NCI-H2029 (cell line): ENCODE results near the gene DOCK8.
"Not testable (repeated sequence)": the region's sequence is repeated elsewhere in the genome, so short reads cannot be mapped to it uniquely, and the experiment has no call there.

Experiments
- DNase-seq: peaks from one replicate; lab custom pipeline; 2025; lab: John Stamatoyannopoulos, UW

Gene DOCK8

DNA sequence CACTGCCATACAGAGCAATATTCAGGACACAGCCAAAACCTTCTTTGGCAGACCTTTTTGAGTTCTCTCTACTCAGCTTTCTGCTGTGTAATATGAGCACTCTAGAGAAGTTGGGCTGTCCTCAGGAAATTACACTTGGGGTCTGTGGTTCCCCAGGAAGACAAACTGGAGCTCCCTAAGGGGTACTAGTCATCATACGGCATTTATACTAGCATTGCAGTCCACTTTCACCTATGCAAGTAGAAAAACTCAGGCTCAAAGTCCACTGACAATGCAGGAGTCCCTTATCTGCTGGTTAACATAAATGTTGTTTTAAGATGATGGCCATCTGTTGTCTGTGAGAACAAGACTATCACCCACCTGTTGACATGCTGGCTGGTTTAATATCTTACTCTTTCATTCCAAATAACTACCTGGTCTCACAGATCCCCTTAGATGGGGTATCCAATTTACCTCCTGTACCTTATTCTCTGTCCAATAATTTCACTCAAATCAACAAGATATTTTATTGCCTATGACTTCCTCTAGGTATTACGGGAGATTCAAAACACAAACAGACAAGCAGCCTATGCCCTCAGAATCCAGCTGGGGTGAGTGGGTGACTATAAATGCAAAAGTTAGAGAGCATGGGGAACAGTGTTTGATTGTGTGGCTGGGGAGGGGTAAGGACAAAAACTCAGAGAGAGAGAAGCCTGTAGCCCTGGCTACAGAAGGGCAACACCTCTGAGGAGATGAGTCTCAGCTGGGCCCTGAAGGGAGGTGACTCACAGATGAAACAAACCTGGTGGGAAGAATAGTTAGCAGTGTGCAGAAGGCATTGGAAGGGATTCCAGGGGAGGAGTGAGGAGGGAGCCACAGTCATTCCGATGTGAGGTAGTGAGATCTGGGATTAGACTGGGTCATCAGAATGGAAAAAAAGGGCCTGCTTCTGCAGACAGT lies 10.2 kb downstream of the DOCK8 start:
- DNase-seq, result no peak

DNA sequence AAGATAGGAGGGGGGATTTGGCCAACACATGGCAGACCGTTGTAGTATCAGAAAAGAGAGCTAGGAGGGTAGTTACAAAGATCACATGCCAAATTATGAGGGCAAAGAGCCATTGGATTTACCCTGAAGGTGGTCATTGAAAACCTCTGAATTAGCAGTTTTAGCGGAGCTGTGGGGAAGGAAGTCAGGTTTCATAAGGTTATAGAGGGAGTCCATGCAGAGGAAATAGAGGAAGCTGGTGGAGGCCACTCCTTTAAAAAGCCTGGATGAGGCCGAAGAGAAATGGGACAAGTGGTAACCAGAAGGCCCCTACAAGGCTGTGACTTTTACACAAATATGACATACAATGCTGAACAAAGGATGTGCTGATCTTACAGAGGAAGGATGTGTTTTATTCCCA lies 13.2 kb downstream of the DOCK8 start:
- DNase-seq, result no peak

DNA sequence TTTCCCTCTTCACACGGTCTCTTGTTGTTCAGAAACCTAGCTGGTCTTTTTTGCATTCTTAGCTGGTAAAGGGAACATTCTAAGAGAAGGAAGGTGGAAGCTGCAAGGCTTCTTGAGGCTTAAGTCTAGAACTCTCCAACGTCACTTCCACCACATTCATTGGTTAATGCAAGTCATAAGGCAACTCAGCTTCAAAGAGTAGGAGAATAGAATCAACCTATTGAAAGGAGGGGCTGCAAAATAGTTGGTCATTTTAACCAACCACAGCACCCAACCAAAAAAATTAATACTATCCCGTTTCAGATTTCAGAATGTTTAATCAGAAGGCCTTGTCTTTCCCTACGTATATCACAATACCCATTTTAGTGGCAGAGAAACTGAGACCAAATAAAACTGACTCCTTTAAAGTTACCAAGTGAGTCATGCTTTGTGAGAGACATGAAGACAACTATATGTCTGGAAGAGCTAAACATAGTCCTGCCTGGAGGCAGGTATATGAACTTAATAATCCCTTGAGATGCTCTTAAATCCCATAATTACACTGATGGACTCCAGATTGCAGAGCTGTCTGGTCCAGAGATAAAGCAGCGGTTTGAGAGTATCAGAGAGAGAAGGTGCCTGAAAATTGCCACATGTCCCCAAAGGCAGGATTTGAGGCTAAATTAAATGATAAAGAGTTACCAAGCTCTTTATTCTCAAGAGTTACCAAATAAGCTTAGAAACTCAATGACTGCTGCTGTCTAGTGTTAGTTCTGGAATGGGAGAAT lies 14.4 kb downstream of the DOCK8 start:
- DNase-seq, result no peak

DNA sequence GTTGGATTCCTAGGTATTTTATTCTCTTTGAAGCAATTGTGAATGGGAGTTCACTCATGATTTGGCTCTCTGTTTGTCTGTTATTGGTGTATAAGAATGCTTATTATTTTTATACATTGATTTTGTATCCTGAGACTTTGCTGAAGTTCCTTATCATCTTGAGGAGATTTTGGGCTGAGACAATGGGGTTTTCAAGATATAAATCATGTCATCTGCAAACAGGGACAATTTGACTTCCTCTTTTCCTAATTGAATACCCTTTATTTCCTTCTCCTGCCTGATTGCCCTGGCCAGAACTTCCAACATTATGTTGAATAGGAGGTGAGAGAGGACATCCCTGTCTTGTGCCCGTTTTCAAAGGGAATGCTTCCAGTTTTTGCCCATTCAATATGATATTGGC lies 17.0 kb downstream of the DOCK8 start:
- DNase-seq, result not testable (repeated sequence)

DNA sequence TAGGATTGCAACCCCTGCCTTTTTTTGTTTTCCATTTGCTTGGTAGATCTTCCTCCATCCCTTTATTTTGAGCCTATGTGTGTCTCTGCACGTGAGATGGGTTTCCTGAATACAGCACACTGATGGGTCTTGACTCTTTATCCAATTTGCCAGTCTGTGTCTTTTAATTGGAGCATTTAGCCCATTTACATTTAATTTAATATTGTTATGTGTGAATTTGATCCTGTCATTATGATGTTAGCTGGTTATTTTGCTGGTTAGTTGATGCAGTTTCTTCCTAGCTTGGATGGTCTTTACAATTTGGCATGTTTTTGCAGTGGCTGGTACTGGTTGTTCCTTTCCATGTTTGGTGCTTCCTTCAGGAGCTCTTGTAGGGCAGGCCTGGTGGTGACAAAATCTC lies 19.0 kb downstream of the DOCK8 start:
- not testable (repeated sequence) for DNase-seq

DNA sequence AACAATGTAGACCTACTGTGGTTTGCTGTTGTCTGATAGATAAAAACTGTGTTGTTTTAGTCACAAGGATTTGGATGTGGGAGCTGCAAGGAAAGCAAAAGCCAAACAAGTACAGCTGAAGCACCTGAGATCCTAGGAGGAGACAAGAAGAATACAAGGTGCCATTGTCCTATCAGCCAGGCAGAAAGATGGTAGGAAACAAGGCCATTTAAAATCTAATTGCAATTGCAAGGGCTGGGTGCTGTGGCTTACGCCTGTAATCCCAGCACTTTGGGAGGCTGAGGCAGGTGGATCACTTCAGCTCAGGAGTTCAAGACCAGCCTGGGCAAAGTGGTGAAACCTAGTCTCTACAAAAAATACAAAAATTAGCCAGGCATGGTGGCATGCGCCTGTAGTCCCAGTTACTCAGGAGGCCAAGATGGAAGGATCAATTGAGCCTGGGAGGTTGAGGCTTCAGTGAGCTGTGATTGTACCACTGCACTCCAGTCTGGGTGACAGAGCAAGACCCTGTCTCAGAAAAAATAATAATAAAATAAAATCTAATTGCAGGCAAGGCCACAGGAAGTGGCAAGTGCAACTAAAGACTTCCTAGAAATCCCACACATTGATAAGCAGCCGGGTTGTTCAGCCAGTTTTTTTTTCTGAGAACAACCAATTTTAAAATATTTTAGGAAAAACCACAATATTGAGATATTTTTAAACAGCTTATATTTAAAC lies 22.6 kb downstream of the DOCK8 start:
- DNase-seq, result no peak

DNA sequence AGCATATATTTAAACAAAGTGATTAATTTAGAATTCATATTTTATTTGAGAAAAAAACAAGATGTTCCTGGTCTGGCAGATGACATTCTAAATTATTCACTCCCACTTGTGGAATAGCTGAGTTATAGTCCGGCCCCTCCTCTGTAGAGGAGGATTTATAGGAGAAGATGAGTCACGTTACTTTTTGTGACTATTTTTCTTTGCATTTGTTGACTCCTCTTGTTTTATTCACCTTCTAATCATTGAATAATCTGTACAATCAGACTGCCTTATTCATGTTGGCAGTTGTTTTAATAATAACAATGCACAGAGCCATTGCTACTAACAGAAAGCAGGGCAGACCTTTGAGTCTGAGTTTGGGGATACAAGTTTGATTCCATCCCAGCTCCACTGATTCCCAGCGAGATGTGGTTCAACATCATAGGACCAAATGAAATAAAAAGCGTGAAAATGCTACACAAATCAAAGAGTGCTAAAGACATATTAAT lies 23.2 kb downstream of the DOCK8 start:
- no peak for DNase-seq

DNA sequence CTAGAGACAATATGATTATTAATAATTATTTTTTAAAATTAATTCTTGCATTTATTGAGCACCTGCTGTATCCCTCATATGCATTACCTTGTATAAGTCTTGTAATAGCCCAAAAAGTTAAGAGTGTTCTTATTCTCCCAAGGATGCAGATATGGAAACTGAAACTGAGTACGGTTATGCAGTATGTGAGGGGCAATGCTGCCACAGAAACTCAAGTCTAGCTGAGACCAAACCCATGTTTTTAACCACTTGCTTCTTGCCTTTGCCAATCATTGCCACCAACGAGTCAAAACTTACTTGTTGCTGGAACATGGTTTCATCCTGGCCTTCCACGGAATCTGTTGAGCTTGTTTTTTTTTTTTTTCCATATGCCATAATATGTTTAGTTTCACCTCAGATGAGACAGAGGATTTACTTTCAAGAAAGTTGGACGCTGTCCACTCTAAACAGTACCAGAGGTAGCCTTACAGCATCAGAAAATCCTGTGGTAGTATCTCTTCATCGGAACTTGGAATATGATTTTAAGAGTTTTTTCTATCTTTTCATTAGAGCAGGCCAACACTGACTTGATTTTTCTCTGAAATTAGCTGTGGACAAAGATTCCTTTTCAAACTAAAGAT lies 27.9 kb downstream of the DOCK8 start:
- DNase-seq, result no peak

DNA sequence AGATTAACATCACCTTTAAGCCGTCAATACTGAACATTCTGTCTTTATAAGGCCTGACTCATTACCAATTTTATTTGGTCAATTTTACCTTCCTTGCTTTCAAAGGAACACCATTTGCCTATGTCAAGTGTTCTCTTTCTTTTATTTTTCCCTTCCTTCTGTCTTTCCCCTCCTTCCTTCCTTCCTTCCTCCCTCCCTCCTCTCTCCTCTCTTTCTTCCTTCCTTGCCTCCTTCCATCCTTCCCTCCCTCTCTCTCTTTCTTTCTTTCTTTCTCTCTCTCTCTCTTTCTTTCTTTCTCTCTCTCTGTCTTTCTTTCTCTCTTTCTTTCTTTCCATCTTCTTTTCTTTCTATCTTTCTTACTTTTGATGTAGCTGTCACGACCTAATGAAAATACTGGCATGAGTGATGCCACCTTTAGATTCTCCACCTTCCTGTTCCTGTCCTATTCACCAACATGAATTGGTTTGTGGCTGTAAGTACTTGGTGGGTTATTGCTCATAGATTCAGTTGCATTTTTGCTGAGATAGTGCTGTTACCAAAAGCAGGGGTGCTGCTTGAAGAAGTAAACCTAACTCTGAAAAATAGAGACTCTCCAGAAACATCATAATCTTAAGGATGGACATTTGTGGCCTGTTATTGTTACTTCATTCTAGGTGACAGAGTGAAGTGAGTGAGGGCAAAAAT lies 33.8 kb downstream of the DOCK8 start:
- DNase-seq, result no peak

DNA sequence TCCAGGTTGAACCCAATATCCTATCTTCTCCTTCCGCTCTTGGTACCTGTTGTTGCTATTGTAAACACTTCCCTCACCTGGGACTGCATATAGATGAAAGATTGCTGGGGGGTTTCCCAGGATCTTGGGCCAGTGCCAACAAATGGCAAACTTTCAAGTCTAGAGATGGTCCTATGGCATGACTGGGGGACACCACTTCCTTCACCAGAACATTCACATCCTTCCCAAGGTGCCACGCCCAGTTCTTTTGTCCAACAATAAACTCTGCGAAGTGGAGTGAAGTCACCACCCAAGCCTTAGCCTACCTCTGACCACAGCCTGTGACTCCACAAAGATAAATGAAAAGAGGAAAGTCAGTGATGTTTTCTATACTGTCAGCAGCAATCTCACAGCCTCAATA lies 34.4 kb downstream of the DOCK8 start:
- DNase-seq, result no peak

DNA sequence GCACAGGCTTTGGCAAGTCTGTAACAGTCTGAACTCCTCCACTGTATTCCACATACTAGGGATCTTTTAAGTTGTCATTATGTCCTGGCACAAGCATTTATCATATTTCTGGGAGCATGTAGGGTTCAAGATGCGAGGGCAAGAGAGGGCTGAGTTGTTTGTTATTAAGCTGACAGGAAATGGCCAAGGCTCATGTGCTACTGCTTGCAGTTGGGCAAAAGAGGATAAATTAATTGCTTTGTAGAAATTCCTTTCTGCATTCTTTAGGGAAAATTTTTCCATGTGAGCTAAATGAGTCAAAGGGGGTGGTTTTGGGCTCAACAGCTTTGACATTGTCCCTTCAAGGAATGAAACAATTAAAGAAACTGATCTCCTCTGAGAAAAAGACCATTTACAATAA lies 35.4 kb downstream of the DOCK8 start:
- DNase-seq, result no peak

DNA sequence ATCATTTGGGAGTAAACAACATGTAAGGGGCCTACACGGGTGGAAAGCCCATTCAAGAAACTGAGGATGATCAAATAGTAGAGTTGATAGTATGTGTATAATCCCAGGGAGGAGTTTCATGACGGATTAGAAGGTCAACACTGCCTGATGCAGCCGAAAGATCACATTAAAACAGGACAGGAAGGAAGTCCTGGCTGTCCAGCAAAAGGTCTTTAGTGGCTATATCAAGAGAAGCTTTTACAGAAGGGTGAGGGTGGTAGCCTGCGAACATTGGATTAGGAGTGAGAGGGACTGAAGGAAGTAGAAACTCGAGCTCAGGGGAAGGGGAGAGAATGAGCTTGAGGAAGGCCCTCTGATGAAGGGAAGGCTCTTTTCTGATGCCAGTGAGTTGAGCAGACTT lies 36.0 kb downstream of the DOCK8 start:
- no peak for DNase-seq

DNA sequence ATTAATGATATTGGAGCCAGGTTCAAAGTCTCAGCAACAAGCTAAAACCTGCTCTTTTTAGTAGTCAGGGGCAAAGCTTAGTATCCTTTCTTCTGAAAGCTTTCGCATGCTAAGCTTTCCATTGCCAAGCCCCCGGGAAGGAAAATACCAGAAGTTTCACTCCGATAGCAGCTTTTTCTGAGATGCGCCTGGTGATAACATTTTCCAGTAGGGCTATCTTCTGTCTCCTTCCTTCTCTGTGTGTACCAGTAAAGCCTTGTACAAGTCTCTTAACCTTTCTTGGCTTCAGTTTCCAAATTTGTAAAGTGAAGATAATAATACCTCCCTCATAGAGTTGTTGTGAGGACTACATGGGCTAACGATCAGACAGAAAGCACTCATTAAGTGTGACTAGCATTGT lies 36.7 kb downstream of the DOCK8 start:
- no peak for DNase-seq

DNA sequence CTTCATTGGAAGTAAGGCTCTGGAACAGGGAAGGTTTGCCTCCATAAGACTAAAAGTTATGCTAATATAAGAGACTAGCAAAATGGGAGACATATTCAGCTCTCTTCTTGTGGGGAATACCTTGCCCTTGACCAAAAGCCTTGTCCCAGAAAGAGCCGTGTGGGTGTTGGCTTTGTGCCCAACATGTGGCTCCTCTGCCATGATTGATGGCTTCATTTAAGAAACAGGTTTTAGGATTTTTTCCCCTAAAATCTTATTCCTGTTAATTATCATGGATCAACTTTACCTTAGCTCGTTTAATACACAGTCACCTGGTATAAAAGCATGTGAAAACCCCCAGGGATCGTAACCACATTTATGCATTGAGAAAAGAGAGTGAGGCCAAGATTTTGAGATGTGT lies 38.9 kb downstream of the DOCK8 start:
- DNase-seq, result no peak

DNA sequence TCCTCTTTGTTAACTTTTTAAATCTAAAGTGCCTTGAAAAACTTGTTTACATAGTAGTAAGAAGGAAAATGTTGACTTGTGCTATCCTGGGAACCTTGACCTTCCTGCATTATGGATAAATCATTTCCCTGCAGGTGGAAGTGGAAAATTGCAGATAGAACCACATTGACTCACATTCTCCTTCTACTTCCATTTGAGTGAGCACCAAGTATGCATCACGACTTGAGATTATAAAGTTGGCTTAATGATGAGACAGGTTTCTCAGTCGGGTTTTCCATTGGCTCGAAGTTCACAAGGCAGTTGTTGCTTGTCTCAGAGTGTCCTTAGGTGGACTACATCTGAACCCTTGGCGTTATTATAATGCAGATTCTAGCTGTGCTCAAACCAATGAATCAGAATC lies 39.9 kb downstream of the DOCK8 start:
- no peak for DNase-seq

DNA sequence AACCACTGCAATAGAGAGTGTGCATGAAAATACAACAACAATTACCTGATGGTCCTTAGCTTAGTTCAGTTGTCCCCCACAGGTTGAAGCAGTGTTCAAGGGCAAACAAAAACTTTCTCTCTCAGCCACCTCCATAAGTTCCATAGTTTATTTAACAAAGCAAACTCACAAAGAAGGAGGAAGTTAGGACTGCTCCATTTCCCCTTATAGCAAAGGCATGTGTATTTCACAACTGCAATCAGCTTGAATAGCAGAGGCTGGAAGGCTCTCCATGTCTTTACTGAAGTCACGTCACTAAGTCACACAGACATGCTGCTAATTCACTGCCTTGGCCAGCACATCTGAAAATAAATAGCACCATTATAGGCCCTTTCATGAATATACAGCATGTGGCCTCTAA lies 43.3 kb downstream of the DOCK8 start:
- DNase-seq, result no peak

DNA sequence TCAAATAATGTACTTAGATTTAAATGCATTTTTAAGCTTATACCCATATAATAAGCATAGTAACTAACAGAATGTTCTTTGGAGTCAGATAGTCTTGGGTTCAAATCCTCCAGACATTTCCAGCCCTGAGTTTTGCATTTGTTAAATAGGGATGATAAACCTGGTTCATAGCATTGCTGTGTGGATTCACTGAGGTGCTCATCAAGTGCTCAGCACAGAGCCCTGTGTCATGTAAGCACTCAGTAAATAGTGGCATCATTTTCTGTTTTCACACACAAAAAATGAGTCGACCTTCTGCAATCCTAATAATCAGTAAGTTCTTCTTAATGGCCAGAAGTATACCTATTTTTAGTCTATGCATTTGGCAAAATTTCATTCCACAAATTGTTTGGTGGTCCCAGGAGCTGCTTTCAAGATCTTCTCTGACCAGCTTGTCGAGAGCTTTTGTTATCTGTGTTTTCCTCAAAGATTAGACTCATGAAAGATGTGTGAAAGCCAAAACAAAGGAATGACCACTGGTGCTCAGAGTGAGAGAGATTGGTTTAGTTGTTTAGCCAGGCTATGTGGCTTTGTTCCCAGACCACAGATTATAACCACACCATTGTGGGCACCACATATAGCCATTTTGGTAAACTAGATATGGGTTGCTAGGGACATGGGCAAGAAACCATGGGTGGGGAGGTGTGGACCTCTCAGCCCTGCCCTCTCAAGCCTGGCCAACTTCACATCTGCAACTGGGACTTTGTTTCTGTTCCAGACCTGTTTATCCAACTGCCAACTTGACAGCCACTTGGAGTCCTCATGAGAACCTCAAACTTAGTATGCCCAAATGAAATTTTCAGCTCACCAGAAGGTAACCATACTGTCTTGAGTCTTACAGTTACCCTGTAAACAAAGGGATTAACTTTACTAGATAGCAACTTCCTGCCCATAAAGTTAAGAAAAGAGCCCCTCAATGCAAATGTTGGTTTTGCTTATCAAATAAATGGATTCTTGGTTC lies 45.0 kb downstream of the DOCK8 start:
- DNase-seq, result no peak

DNA sequence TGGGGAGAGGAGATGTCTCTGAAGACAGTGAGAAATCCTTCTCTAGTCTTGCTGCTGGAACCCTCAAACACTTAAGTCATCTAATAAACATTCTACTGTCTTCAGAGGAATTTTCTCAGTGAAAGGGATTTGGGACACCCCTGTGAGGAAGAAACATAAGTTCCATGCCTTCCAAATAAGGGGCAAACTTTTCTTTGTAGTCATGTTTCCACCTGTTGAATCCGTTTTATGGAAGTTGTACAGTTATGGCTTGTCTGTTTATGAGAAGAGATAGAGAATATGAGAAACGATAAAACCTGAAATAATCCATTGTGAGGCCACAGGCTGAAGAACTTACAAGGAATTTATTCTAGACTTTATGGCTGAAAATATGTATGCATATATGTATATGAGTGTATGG lies 49.6 kb downstream of the DOCK8 start:
- no peak for DNase-seq

DNA sequence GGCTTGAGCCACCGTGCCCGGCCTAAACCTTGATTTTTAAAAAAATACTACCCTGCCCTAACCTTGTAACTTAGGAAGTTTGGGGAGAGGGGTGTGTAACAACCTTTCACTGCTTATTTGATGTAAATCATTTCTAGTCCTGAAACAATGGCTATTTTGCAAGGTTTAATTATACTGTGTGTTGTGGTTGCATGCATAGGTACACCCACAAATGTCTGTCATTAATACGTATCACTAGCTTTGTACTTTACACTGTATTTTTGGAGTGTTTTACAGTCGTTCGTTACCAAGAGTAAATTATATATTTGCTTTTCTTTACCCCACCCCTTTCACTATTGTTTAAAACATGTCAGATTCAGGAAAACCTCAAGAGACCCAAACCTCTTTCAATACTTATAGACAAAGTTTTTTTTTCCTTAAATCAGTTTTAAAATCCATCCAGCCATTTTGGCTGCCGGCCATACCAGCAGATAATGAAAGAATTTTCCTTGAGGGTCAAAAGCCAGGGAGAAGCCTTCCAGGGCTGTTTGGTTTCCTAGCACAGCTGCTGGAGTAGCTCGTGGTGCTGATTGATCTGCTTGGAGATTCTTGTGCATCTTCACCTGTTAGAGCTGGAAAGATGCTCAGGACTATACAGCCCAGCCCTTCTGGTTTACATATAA lies 50.7 kb downstream of the DOCK8 start:
- DNase-seq, result no peak

DNA sequence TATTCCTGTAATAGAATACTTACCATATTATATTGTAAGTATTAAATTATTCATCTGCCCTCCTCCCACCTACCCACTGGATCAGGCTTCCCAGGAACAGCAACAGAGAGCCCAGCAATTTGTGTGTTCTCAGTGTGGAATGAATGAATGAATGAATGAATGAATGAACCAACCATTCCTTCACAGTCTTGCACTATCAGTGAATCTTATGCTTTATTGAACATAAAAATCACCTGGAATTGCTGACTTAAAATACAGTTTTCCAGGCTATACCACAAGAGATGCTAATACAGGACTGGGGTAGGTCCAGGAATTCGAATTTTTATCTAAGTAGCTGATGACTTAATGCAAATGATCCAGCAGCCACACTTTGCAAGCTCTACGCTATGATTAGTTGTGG lies 51.6 kb downstream of the DOCK8 start:
- DNase-seq, result no peak
